22Rv1 (cell line): ENCODE measurements around the gene LPIN2.

ENCODE experiments used
- CTCF ChIP-seq: fragments of 450-650 bp; IDR thresholded peaks from 2 replicates; pipeline ENCODE4 v1.5.1; 2017; ENCODE audit warnings: mild to moderate bottlenecking
- ZFX ChIP-seq: fragments of 450-650 bp; IDR thresholded peaks from 2 replicates; pipeline ENCODE4 v1.6.1; 2017; ENCODE audit warnings: antibody characterized with exemption, borderline replicate concordance

GRCh38 chr18:2971741-2972552 is 41.0 kb downstream of the LPIN2 start:
- no peak for TF ChIP-seq CTCF
- no peak for TF ChIP-seq ZFX
